IPS DF 19.7 (cell line): ENCODE results near the gene IFI44L.

ENCODE experiments used
- DNase-seq: peaks from one replicate; pipeline ENCODE4 v3.0.0-alpha.2; 2013; ENCODE audit warnings: low read depth, low spot score

IFI44L gene

GRCh38 chr1:78687914-78688313 lies 67.7 kb downstream of the IFI44L start:
- DNase-seq, result no peak

- DNase-seq, result no peak
These were observed 68.4 kb downstream of the IFI44L start for GRCh38 chr1:78688697-78689096.

GRCh38 chr1:78690516-78690915 lies 70.3 kb downstream of the IFI44L start:
- DNase-seq, result no peak

GRCh38 chr1:78691995-78692747 lies 71.9 kb downstream of the IFI44L start:
- no peak for DNase-seq
